HG03575 (cell line): Measurements from ENCODE around the gene NCKAP5.

Experiments used
- ATAC-seq: cut with Tn5 transposase; IDR thresholded peaks from one replicate; pipeline ENCODE4 v1.9.1; 2021; ENCODE audit not compliant: unreplicated experiment, insufficient number of reproducible peaks, low FRiP score; ENCODE audit errors: extremely low read depth

Gene NCKAP5

GRCh38 chr2:133270550-133270949, 297.7 kb downstream of the NCKAP5 start:
- ATAC-seq: no peak

- ATAC-seq: no peak
These were observed 301.2 kb downstream of the NCKAP5 start for GRCh38 chr2:133266926-133267590.

GRCh38 chr2:133266041-133266925, 302.0 kb downstream of the NCKAP5 start:
- ATAC-seq: no peak

GRCh38 chr2:133265432-133265949, 302.8 kb downstream of the NCKAP5 start:
- ATAC-seq: no peak

GRCh38 chr2:133264989-133265401, 303.3 kb downstream of the NCKAP5 start:
- ATAC-seq: no peak

GRCh38 chr2:133262893-133263292, 305.4 kb downstream of the NCKAP5 start:
- no peak for ATAC-seq

- ATAC-seq: no peak
These were observed 312.9 kb downstream of the NCKAP5 start for GRCh38 chr2:133255360-133255759.

GRCh38 chr2:133253793-133254192, 314.5 kb downstream of the NCKAP5 start:
- ATAC-seq: no peak

GRCh38 chr2:133252780-133253355, 315.4 kb downstream of the NCKAP5 start:
- no peak for ATAC-seq

GRCh38 chr2:133249362-133249761, 318.9 kb downstream of the NCKAP5 start:
- no peak for ATAC-seq

GRCh38 chr2:133248264-133248663, 320.0 kb downstream of the NCKAP5 start:
- ATAC-seq: no peak

GRCh38 chr2:133247631-133248030, 320.6 kb downstream of the NCKAP5 start:
- ATAC-seq: no peak

- ATAC-seq: no peak
These were observed 327.1 kb downstream of the NCKAP5 start for GRCh38 chr2:133241224-133241571.

GRCh38 chr2:133240491-133241223, 327.6 kb downstream of the NCKAP5 start:
- ATAC-seq: no peak

GRCh38 chr2:133235968-133236367, 332.3 kb downstream of the NCKAP5 start:
- ATAC-seq: no peak

- ATAC-seq: no peak
These were observed 335.7 kb downstream of the NCKAP5 start for GRCh38 chr2:133232556-133232955.

- ATAC-seq: no peak
These were observed 337.0 kb downstream of the NCKAP5 start for GRCh38 chr2:133231264-133231663.

GRCh38 chr2:133229974-133230373, 338.3 kb downstream of the NCKAP5 start:
- ATAC-seq: no peak

GRCh38 chr2:133223226-133223625, 345.0 kb downstream of the NCKAP5 start:
- ATAC-seq: no peak
